Measurements from ENCODE around the gene MAPK7.

DNA sequence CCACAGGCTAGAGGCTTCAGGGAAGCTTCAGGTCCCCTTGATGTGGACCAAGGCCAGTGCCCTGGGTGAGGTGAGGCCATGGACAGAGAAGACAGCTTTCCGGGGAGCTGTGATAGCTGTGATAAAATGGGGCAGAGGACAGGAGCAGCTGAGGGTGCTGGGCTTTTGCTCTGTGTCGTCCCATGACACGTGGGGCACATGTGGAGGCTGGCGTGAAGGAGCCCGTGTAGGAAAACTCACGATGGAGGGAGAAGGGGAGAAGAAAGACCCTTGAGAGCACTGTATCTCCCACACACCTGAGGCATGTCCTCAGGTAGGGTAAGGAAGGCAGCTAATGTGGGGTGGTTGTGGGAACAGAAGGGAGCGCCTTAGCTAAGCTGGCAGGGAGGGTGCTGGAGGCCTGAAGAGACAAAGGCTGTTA is 37.1 kb upstream of the MAPK7 start:
- TF ChIP-seq GATA2 (IDR thresholded peaks at IDR 0.05; ENCODE audit: low read depth, low read length) (no peak), GATA3 (IDR thresholded peaks at IDR 0.05; ENCODE audit: low read depth, low read length) (no peak)
